Natural killer cell treated with Interleukin-12 subunit alpha and Interleukin-12 subunit beta and Interleukin-15 and Interleukin-18, amount 100 ng/mL, for 72 hours (primary cell): ENCODE measurements around the gene ARID3C. TPM values are rescaled to one million over a fixed set of nuclear protein-coding genes. Genes with fewer than 3 reads are reported as not detected.

Source experiments
- total RNA-seq, 2 donors: library from RNA; stranded (reverse); gene quantifications; one replicate each; pipeline ENCODE4 v1.2.3, GENCODE V29; 2022

The ARID3C gene
- total RNA-seq, 2 donors from 2014 or later: 0.31 TPM; not detected in 1

Other genes with a start within 250 kb of the ARID3C start
- gene FAM219A, start 170.5 kb downstream of the ARID3C start, total RNA-seq: 10 to 100 TPM; 21.4 to 23.5 TPM
- gene DNAI1, start 170.3 kb downstream of the ARID3C start, total RNA-seq: not detected
- gene ENHO, start 106.1 kb downstream of the ARID3C start, total RNA-seq: not detected
- gene CNTFR, start 39.3 kb downstream of the ARID3C start, total RNA-seq: not detected
- gene RPP25L, start 17.0 kb downstream of the ARID3C start, total RNA-seq: 10 to 100 TPM; 22.7 to 23.1 TPM
- gene DCTN3, start 8.6 kb downstream of the ARID3C start, total RNA-seq: 100 to 1,000 TPM in 1 of 2 donors, 10 to 100 TPM in 1; 79.8 to 141 TPM
- gene SIGMAR1, start 8.7 kb upstream of the ARID3C start, total RNA-seq: 100 to 1,000 TPM in 1 of 2 donors, 10 to 100 TPM in 1; 45.6 to 109 TPM
- gene GALT, start 17.6 kb upstream of the ARID3C start, total RNA-seq: 10 to 100 TPM; 19.4 to 50.2 TPM
- 10 to 100 TPM in 1 of 2 donors, 1 to 10 TPM in 1; 6.8 to 16.8 TPM for gene IL11RA, start 23.1 kb upstream of the ARID3C start, total RNA-seq
- not detected for gene CCL27, start 33.6 kb upstream of the ARID3C start, total RNA-seq
- not detected for gene CCL19, start 62.2 kb upstream of the ARID3C start, total RNA-seq
- not detected for gene CCL21, start 81.1 kb upstream of the ARID3C start, total RNA-seq